B cell (primary cell): Measurements from ENCODE around the gene SUPT7L. TPM values are rescaled to one million over a fixed set of nuclear protein-coding genes. Genes with fewer than 3 reads are reported as not detected.
A peak's percentile ranks its signal among the peaks of the same experiment; 100 is the strongest.
"Not testable (repeated sequence)": the region's sequence is repeated elsewhere in the genome, so short reads cannot be mapped to it uniquely, and the experiment has no call there.

Experiments used
- ATAC-seq: fragments of 200-7000 bp; cut with Tn5 transposase; one replicate; pipeline ENCODE4 v1.10.0; 2021; ENCODE audit warnings: low read depth, mild to moderate bottlenecking, moderate number of reproducible peaks, moderate library complexity
- CTCF ChIA-PET: fragments of 350-600 bp; sonication (Branson Sonifier 250); formaldehyde crosslinking; loops from one replicate; lab custom pipeline; 2021; ENCODE audit warnings: antibody characterized with exemption, inconsistent platforms; lab: Charles Lee
- POLR2A ChIA-PET: fragments of 350-600 bp; sonication (Branson Sonifier 250); formaldehyde crosslinking; loops from one replicate; lab custom pipeline; 2021; ENCODE audit warnings: antibody characterized with exemption; lab: Charles Lee
- DNase-seq: peaks from one replicate; pipeline ENCODE4 v3.0.0; 2013
- H2AFZ ChIP-seq: 2 replicates; pipeline ENCODE4 v1.6.1; 2012; ENCODE audit warnings: mild to moderate bottlenecking, low read depth, low read length; ENCODE audit not compliant: insufficient read depth, poor library complexity, severe bottlenecking
- H3K27ac ChIP-seq, 2 donors: 1 replicate in 1 of 2; 2 replicates in 1 of 2; pipeline ENCODE4 v1.5.1; 2012 to 2013; ENCODE audit warnings: low read length in 2 of 2, mild to moderate bottlenecking in 2 of 2, moderate library complexity in 1 of 2
- H3K27me3 ChIP-seq, 4 experiments: fragments of 200-600 bp in 1 of 4; sonication (generic) in 1 of 4; replicated peaks in 1 of 4; 1 replicate in 2 of 4; 2 replicates in 2 of 4; pipeline versions ENCODE4 v1.6.1 to v1.7.0; 2013 to 2016; ENCODE audit warnings: low read length in 3 of 4, mild to moderate bottlenecking in 2 of 4, mixed read lengths in 1 of 4, moderate library complexity in 1 of 4; ENCODE audit not compliant: insufficient read depth in 4 of 4, control insufficient read depth in 3 of 4; ENCODE audit errors: control extremely low read depth in 1 of 4
- H3K36me3 ChIP-seq, 2 experiments: replicated peaks in 1 of 2; 1 replicate in 1 of 2; 2 replicates in 1 of 2; pipeline versions ENCODE4 v1.6.1 to v1.7.1; 2013; ENCODE audit warnings: low read length in 1 of 2; ENCODE audit not compliant: insufficient read depth in 2 of 2, control insufficient read depth in 1 of 2; ENCODE audit errors: control extremely low read depth in 1 of 2, extremely low read depth in 1 of 2
- H3K4me1 ChIP-seq, 2 donors: fragments of 200-600 bp in 1 of 2; sonication (generic) in 1 of 2; 1 replicate in 1 of 2; 2 replicates in 1 of 2; pipeline versions ENCODE4 v1.5.1 to v1.6.1; 2013 to 2017; ENCODE audit warnings: low read length in 2 of 2; ENCODE audit not compliant: control insufficient read depth in 2 of 2, insufficient read depth in 2 of 2
- H3K4me2 ChIP-seq: replicated peaks from 2 replicates; pipeline ENCODE3; 2012; ENCODE audit warnings: mild to moderate bottlenecking, low read depth, low read length; ENCODE audit not compliant: poor library complexity, severe bottlenecking
- H3K4me3 ChIP-seq, 5 experiments: fragments of 200-600 bp in 1 of 5; sonication (generic) in 1 of 5; 1 replicate in 3 of 5; 2 replicates in 2 of 5; pipeline versions ENCODE4 v1.5.1 to v1.7.0; 2011 to 2016; ENCODE audit warnings: low read length in 4 of 5, mild to moderate bottlenecking in 4 of 5, low read depth in 2 of 5, control low read depth in 1 of 5, moderate library complexity in 1 of 5; ENCODE audit not compliant: insufficient read depth in 1 of 5; ENCODE audit errors: control extremely low read depth in 1 of 5, extremely low read depth in 1 of 5
- H3K79me2 ChIP-seq: fragments of 200-600 bp; sonication (generic); one replicate; pipeline ENCODE4 v1.6.0; 2016; ENCODE audit warnings: low read length; ENCODE audit not compliant: control insufficient read depth, insufficient read depth
- H3K9ac ChIP-seq: fragments of 200-600 bp; sonication (generic); 2 replicates; pipeline ENCODE4 v1.6.1; 2017; ENCODE audit warnings: mild to moderate bottlenecking, low read length, moderate library complexity
- H3K9me3 ChIP-seq, 3 donors: one replicate each; pipeline versions ENCODE4 v1.6.1 to v1.7.1; 2013; ENCODE audit warnings: low read length in 2 of 3; ENCODE audit not compliant: control insufficient read depth in 2 of 3, insufficient read depth in 1 of 3; ENCODE audit errors: control extremely low read depth in 1 of 3
- H4K20me1 ChIP-seq: 2 replicates; pipeline ENCODE4 v1.6.0; 2012; ENCODE audit warnings: mild to moderate bottlenecking, low read length; ENCODE audit not compliant: insufficient read depth, control insufficient read depth, poor library complexity, severe bottlenecking
- H3K27ac Mint-ChIP-seq: one replicate; pipeline ENCODE4 v1.8.0; 2021; ENCODE audit warnings: mixed read lengths
- H3K27me3 Mint-ChIP-seq: one replicate; pipeline ENCODE4 v1.8.0; 2021; ENCODE audit warnings: mixed read lengths
- H3K4me1 Mint-ChIP-seq: one replicate; pipeline ENCODE4 v1.8.0; 2021; ENCODE audit warnings: mixed read lengths
- H3K4me3 Mint-ChIP-seq: one replicate; pipeline ENCODE4 v1.8.0; 2021; ENCODE audit warnings: mixed read lengths
- H3K9me3 Mint-ChIP-seq: one replicate; pipeline ENCODE4 v1.8.0; 2022; ENCODE audit warnings: mixed read lengths; ENCODE audit not compliant: insufficient read depth
- EZH2 ChIP-seq: IDR thresholded peaks from 2 replicates; pipeline ENCODE4 v1.6.1; 2012; ENCODE audit warnings: borderline replicate concordance, low read depth, mild to moderate bottlenecking, moderate library complexity, low read length; ENCODE audit not compliant: insufficient read depth, poor library complexity, severe bottlenecking
- WGBS: methylation state at CpG from one replicate; pipeline ENCODE4 v1.1.5; 2013; ENCODE audit warnings: missing lambda C conversion rate; ENCODE audit not compliant: insufficient coverage; 5-methylcytosine and 5-hydroxymethylcytosine counted together
- intact Hi-C: fragments of 100-400 bp; cut with micrococcal nuclease; formaldehyde crosslinking; loops from one replicate; pipeline ENCODE4 v1.10.0; 2022
- polyA plus RNA-seq: library from polyadenylated mRNA; depleted of rRNA; stranded (reverse); fragments of >200 nt; gene quantifications from 2 replicates; pipeline ENCODE4 v1.2.3, GENCODE V29; 2012
- total RNA-seq, 2 donors: library from RNA; stranded (reverse); fragments of 120-200 nt in 1 of 2; gene quantifications; 1 replicate in 1 of 2; 2 replicates in 1 of 2; pipeline versions ENCODE4 v1.2.3 to v1.2.4, GENCODE V29; 2013 to 2022
- TF ChIP-seq, protein P1 (sequence below): fragments of 200-600 bp; IDR thresholded peaks from one replicate; pipeline ENCODE4 v1.8.0; 2022; ENCODE audit warnings: antibody characterized with exemption, mild to moderate bottlenecking

SUPT7L gene
- total and polyA plus RNA-seq, 2 donors (not counting 1 experiment from before 2014, with no cell fraction given): 40.2 to 42.4 TPM

DNA sequence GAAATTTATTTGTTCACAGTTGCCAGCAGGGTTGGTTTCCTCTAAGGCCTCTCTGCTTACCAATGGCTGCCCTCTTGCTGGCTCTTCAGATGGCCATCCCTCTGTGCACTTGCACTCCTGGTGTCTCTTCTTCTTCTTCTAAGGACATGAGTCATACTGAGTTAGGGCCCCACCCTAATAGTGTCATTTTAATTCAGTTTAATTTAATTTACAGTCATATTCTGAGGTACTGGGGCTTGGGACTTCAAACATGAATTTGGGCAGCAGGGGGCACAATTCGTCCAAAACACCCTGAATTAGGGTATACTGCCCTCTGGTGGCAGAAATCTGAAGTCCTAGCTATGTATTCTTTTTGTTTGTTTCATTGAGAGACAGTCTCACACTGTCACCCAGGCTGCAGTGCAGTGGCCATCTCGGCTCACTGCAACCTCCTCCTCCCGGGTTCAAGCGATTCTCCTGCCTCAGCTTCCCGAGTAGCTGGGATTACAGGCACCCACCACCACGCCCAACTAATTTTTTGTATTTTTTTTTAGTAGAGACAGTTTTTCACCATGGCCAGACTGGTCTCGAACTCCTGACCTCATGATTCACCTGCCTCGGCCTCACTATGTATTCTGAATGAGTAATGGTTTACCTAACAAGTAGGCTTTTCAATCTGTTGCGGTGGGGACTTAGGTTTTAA lies 20.1 kb upstream of the SUPT7L start:
- TF ChIP-seq EZH2: no peak
- TF ChIP-seq, protein P1, sequence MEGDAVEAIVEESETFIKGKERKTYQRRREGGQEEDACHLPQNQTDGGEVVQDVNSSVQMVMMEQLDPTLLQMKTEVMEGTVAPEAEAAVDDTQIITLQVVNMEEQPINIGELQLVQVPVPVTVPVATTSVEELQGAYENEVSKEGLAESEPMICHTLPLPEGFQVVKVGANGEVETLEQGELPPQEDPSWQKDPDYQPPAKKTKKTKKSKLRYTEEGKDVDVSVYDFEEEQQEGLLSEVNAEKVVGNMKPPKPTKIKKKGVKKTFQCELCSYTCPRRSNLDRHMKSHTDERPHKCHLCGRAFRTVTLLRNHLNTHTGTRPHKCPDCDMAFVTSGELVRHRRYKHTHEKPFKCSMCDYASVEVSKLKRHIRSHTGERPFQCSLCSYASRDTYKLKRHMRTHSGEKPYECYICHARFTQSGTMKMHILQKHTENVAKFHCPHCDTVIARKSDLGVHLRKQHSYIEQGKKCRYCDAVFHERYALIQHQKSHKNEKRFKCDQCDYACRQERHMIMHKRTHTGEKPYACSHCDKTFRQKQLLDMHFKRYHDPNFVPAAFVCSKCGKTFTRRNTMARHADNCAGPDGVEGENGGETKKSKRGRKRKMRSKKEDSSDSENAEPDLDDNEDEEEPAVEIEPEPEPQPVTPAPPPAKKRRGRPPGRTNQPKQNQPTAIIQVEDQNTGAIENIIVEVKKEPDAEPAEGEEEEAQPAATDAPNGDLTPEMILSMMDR: peak; percentile 100
- H3K4me3 ChIP-seq: no peak overlapping the region
- no peaks in the 10 kb centered on the region for H4K20me1 ChIP-seq
- H3K27ac Mint-ChIP-seq: peak overlapping the region; percentile 59
- ChIA-PET CTCF (interaction anchor here (0.5 to 4.8 kb wide), 27 partner anchors 9 to 1101 kb away, joined by 3 to 52 read pairs (median 4); partner anchors contain the start of genes SLC4A1AP, SNX17 and SUPT7L), POLR2A (no interaction called here)
- 0% methylated on average over 1 of the region's 9 CpGs for WGBS
- H3K9ac ChIP-seq: no peak overlapping the region
- H3K27me3 ChIP-seq: no peaks in the 10 kb centered on the region
- H3K9me3 Mint-ChIP-seq: no peaks in the 10 kb centered on the region
- peaks cover 2 to 61% of the 10 kb centered on the region in 2 experiments for H3K36me3 ChIP-seq
- H3K4me1 ChIP-seq: no peaks in the 10 kb centered on the region
- no peak overlapping the region for H3K4me3 Mint-ChIP-seq
- H3K4me2 ChIP-seq: no peak overlapping the region
- peaks cover 5% of the 10 kb centered on the region for H3K4me1 Mint-ChIP-seq
- intact Hi-C loops: loop anchor here (2.0 to 10.0 kb wide), 4 partner anchors 21 to 586 kb away; partner anchors contain the start of genes CCDC121, GPN1, KRTCAP3 and SLC4A1AP
- ATAC-seq (peak; percentile 90), DNase-seq (peak; percentile 91)
- H3K79me2 ChIP-seq: no peaks in the 10 kb centered on the region
- H3K27ac ChIP-seq: no peak overlapping the region
- H3K9me3 ChIP-seq: no peaks in the 10 kb centered on the region
- H3K27me3 Mint-ChIP-seq: no peaks in the 10 kb centered on the region
- H2AFZ ChIP-seq: no peak overlapping the region

DNA sequence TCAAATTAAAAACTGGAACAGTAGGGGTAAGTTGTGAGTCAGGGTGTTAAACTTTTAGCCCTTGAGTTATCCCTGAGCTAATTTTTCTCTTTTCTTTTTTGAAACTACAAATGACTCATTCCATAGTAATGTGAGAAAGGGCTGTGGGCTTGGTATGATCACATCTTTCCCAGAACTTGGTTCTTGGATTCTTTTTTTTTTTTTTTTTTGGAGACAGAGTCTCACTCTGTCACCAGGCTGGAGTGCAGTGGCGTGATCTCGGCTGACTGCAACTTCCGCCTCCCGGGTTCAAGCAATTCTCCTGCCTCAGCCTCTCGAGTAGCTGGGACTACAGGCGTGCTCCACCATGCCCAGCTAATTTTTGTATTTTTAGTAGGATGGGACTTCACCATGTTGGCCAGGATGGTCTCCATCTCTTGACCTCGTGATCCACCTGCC lies 18.9 kb upstream of the SUPT7L start:
- H3K9ac ChIP-seq, ATAC-seq, DNase-seq, H3K4me1 ChIP-seq, H3K9me3 ChIP-seq, POLR2A ChIA-PET, H3K27me3 ChIP-seq, H3K4me1 Mint-ChIP-seq, H3K27ac Mint-ChIP-seq, H3K4me3 ChIP-seq, H3K27me3 Mint-ChIP-seq, H3K4me2 ChIP-seq, H3K27ac ChIP-seq, H2AFZ ChIP-seq, H3K9me3 Mint-ChIP-seq, H4K20me1 ChIP-seq, H3K4me3 Mint-ChIP-seq, H3K79me2 ChIP-seq: not testable (repeated sequence)
- CTCF ChIA-PET: interaction anchor here (0.6 to 4.8 kb wide), 19 partner anchors 8 to 770 kb away, joined by 3 to 52 read pairs (median 6); partner anchors contain the start of genes SLC4A1AP and SUPT7L
- intact Hi-C loops: loop anchor here (2.0 to 10.0 kb wide), 4 partner anchors 20 to 585 kb away; partner anchors contain the start of genes CCDC121, GPN1, KRTCAP3 and SLC4A1AP
- peaks cover 2 to 62% of the 10 kb centered on the region in 2 experiments for H3K36me3 ChIP-seq
- 92% methylated on average over 5 of the region's 7 CpGs for WGBS
